Mesodermal cell (in vitro differentiated cells): Measurements from ENCODE around the gene TM4SF1.
A peak's percentile ranks its signal among the peaks of the same experiment; 100 is the strongest.

Source experiments
- H3K27ac ChIP-seq: 2 replicates; pipeline ENCODE4 v1.7.0; 2013; ENCODE audit warnings: mild to moderate bottlenecking, low read depth, low read length, moderate library complexity; ENCODE audit not compliant: severe bottlenecking
- H3K36me3 ChIP-seq: 2 replicates; pipeline ENCODE4 v1.7.1; 2013; ENCODE audit warnings: mild to moderate bottlenecking, low read length, moderate library complexity; ENCODE audit not compliant: control insufficient read depth, insufficient read depth
- H3K4me1 ChIP-seq: one replicate; pipeline ENCODE4 v1.7.1; 2013; ENCODE audit warnings: mild to moderate bottlenecking, low read length; ENCODE audit not compliant: insufficient read depth, control insufficient read depth, poor library complexity, severe bottlenecking
- H3K4me3 ChIP-seq: 2 replicates; pipeline ENCODE4 v1.7.0; 2013; ENCODE audit warnings: low read length, control low read depth, mild to moderate bottlenecking; ENCODE audit not compliant: insufficient read depth, poor library complexity, severe bottlenecking; ENCODE audit errors: extremely low read depth
- H3K9me3 ChIP-seq: 2 replicates; pipeline ENCODE4 v1.7.1; 2013; ENCODE audit warnings: mild to moderate bottlenecking, low read length, moderate library complexity; ENCODE audit not compliant: control insufficient read depth
- WGBS, 2 experiments: methylation state at CpG; one replicate each; pipeline ENCODE4 v1.1.5; 2013; ENCODE audit warnings: missing lambda C conversion rate in 2 of 2; ENCODE audit not compliant: insufficient coverage in 2 of 2; 5-methylcytosine and 5-hydroxymethylcytosine counted together

Gene TM4SF1

DNA sequence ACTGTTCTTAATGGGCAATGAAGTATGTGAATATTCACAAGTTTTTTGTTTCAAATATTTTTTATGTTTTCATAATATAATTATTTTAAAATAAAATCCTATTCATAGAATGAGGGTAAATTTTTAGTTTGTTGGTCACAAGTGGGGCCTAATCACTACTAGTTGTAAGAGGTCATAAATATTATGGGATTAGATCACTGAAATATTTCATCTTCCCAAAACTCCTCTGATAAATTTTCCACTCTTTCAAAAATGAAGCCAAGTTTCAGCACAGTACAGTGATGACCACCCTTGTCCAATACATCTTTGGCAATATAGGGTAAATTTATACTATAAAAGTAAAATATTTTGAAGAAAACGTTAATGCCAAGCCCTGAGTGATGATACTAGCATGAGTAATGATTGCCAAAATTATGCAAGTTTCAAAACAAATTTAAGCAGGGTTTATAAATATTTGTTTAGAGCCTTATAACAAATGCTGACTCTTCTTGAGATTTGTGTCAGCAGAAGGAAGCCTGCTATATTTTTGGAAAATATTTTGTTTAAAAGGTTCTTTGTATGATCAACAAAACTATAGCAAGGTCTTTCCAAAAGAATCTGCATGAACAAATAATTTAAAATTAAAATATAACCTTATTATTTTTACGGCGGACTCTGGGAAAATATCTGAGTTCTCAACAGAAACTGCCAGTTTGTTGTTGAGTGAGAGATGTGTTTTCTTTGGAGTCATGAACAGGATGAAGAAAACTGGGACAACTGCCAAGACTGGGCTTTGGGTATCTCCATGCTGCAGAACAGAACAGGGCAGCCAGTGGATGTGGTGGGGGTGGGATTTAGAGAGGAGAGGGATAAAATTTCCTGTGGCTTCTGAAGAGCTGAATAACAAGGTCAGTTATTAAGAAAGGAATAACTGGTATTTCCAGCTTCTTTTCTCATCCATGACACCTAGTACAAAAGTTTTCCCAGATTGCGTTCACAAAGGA, 17.9 kb upstream of the TM4SF1 start:
- no peaks in the 10 kb centered on the region for H3K4me1 ChIP-seq
- WGBS, 2 experiments, result 90 to 100% methylated on average over 1 to 2 of the region's 4 CpGs
- H3K36me3 ChIP-seq, result no peaks in the 10 kb centered on the region
- H3K9me3 ChIP-seq, result no peaks in the 10 kb centered on the region
- H3K27ac ChIP-seq, result no peak overlapping the region
- H3K4me3 ChIP-seq, result no peak overlapping the region

DNA sequence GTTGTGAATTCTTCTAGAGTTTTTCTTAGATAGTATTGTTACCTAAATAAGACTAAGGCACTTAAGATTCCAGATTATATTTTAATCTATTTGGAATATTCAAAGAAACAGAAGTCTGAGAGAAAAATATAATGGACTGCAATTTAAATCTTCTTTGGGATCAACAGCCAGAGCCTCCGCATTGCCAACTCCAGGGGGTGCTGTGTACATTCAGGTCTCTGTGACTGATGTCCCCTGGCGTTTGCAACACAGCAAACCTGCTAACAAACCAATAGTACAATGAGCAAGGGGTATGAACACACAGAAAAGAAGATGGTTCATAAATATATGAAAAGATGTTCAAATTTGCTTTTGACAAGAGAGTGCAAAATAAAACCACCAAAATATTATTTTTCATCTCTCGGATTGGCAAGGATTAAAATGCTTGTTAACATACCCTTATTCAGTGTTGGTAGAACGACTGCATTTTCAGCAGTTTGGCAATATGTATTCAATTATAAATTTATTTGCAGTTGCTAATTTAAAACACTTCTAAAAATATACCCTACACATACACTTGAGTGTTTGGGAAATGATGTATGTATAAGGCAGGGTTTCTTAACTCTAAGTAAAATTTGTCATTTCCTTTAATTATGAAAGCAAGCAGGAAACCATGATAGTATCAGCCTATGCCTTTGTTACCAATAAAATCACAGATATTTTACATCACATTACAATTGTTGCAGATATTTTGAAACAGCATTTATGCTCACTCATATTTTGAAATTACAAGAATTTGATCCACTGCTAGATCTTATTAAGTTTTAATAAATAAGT, 16.1 kb upstream of the TM4SF1 start:
- 0 to 17% methylated on average over 1 of the region's 4 CpGs for WGBS, 2 experiments
- no peaks in the 10 kb centered on the region for H3K9me3 ChIP-seq
- H3K4me3 ChIP-seq, result no peak overlapping the region
- H3K36me3 ChIP-seq, result no peaks in the 10 kb centered on the region
- no peaks in the 10 kb centered on the region for H3K4me1 ChIP-seq
- no peak overlapping the region for H3K27ac ChIP-seq

GRCh38 chr3:149391960-149392359, 14.5 kb upstream of the TM4SF1 start:
- H3K27ac ChIP-seq, result no peak overlapping the region
- H3K4me3 ChIP-seq, result no peak overlapping the region
- H3K9me3 ChIP-seq, result no peaks in the 10 kb centered on the region
- H3K4me1 ChIP-seq, result peaks cover 12% of the 10 kb centered on the region
- no peaks in the 10 kb centered on the region for H3K36me3 ChIP-seq
- 94% methylated on average over 2 of the region's 5 CpGs; no CpG with 5 or more reads in 1 of the 2 experiments for WGBS, 2 experiments

GRCh38 chr3:149390772-149391212, 13.3 kb upstream of the TM4SF1 start:
- H3K4me3 ChIP-seq, result no peak overlapping the region
- peaks cover 23% of the 10 kb centered on the region for H3K4me1 ChIP-seq
- 90 to 98% methylated on average over 6 of the region's 6 CpGs for WGBS, 2 experiments
- no peaks in the 10 kb centered on the region for H3K9me3 ChIP-seq
- no peaks in the 10 kb centered on the region for H3K36me3 ChIP-seq
- no peak overlapping the region for H3K27ac ChIP-seq

DNA sequence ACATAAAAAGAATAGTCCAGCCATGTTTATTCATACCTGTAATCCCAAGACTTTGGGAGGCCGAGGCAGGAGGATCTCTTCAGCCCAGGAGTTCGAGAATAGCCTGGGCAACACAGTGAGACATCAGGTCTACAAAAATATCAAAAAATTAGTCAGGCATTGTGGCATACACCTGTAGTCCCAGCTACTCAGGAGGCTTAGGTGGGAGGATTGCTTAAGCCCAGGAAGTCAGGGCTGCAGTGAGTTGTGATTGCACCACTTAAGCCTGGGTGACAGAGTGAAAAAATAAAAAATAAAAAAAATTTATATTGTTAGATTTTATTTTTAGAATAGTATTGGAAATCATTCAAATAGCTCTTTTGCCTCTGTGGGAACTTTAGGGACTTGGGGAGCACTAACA, 12.8 kb upstream of the TM4SF1 start:
- Histone ChIP-seq H3K9me3 (no peaks in the 10 kb centered on the region), H3K4me1 (peaks cover 24% of the 10 kb centered on the region), H3K4me3 (no peak overlapping the region), H3K27ac (no peak overlapping the region), H3K36me3 (no peaks in the 10 kb centered on the region)
- 94 to 100% methylated on average over 1 to 2 of the region's 2 CpGs for WGBS, 2 experiments

- no peak overlapping the region for H3K4me3 ChIP-seq
- 100% methylated on average over 2 of the region's 3 CpGs; no CpG with 5 or more reads in 1 of the 2 experiments for WGBS, 2 experiments
- no peaks in the 10 kb centered on the region for H3K9me3 ChIP-seq
- no peak overlapping the region for H3K27ac ChIP-seq
- H3K4me1 ChIP-seq, result peaks cover 27% of the 10 kb centered on the region
- H3K36me3 ChIP-seq, result no peaks in the 10 kb centered on the region
Observed at GRCh38 chr3:149388531-149389417, 11.3 kb upstream of the TM4SF1 start.

- H3K36me3 ChIP-seq, result no peaks in the 10 kb centered on the region
- H3K4me1 ChIP-seq, result peaks cover 27% of the 10 kb centered on the region
- WGBS, 2 experiments, result 96% methylated on average over 6 to 7 of the region's 8 CpGs
- no peaks in the 10 kb centered on the region for H3K9me3 ChIP-seq
- peak overlapping the region; percentile 96 for H3K27ac ChIP-seq
- H3K4me3 ChIP-seq, result no peak overlapping the region
Observed at GRCh38 chr3:149388001-149388440, 10.6 kb upstream of the TM4SF1 start.

DNA sequence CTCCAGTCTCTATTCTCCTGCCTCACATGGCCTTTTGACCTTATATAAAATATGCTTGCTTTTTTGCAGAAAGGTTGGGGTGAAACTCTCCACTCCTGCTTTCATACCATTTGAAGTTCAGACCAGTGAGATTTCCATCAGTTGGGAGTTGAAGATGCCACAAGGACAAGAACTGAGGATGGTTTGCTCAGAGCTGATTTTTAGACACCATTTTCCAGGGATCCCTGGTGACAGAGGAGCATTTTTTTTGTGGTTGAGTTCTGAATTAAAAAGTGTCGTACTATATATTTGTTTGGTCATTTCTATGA, 8.8 kb upstream of the TM4SF1 start:
- peak overlapping the region; percentile 96 for H3K27ac ChIP-seq
- WGBS, 2 experiments, result no CpG with 5 or more reads among the region's 1 CpG
- no peaks in the 10 kb centered on the region for H3K36me3 ChIP-seq
- H3K4me3 ChIP-seq, result no peak overlapping the region
- peaks cover 27% of the 10 kb centered on the region for H3K4me1 ChIP-seq
- no peaks in the 10 kb centered on the region for H3K9me3 ChIP-seq

- Histone ChIP-seq H3K9me3 (no peaks in the 10 kb centered on the region), H3K36me3 (no peaks in the 10 kb centered on the region), H3K27ac (peak overlapping the region; percentile 96), H3K4me3 (no peak overlapping the region), H3K4me1 (peaks cover 27% of the 10 kb centered on the region)
- WGBS, 2 experiments, result 94 to 96% methylated on average over 5 to 7 of the region's 7 CpGs
Observed at GRCh38 chr3:149385617-149386298, 8.3 kb upstream of the TM4SF1 start.

- no peaks in the 10 kb centered on the region for H3K9me3 ChIP-seq
- no peaks in the 10 kb centered on the region for H3K36me3 ChIP-seq
- no peak overlapping the region for H3K4me3 ChIP-seq
- H3K27ac ChIP-seq, result no peak overlapping the region
- 92 to 97% methylated on average over 5 to 6 of the region's 6 CpGs for WGBS, 2 experiments
- H3K4me1 ChIP-seq, result peaks cover 27% of the 10 kb centered on the region
Observed at GRCh38 chr3:149384911-149385321, 7.5 kb upstream of the TM4SF1 start.
